Natural killer cell (primary cell): Measurements from ENCODE around the gene MAFG. TPM values are rescaled to one million over a fixed set of nuclear protein-coding genes. Genes with fewer than 3 reads are reported as not detected.

Experiments
- ATAC-seq, 3 donors: fragments of 150-1000 bp in 2 of 3; fragments of 200-7000 bp in 1 of 3; cut with Tn5 transposase; 1 replicate in 1 of 3; 2 replicates in 2 of 3; pipeline ENCODE4 v1.10.0; 2021; ENCODE audit warnings: mild to moderate bottlenecking in 2 of 3, moderate library complexity in 2 of 3
- DNase-seq, 2 donors: peaks; one replicate each; pipeline versions ENCODE4 v3.0.0 to v3.0.0-alpha.2; 2013 to 2021; ENCODE audit warnings: mixed read lengths in 1 of 2
- H3K27ac ChIP-seq: one replicate; pipeline ENCODE4 v1.5.1; 2013; ENCODE audit warnings: mild to moderate bottlenecking, low read length
- H3K27me3 ChIP-seq: one replicate; pipeline ENCODE4 v1.6.1; 2013; ENCODE audit warnings: low read length; ENCODE audit not compliant: control insufficient read depth, insufficient read depth
- H3K36me3 ChIP-seq: one replicate; pipeline ENCODE4 v1.6.1; 2013; ENCODE audit warnings: low read length; ENCODE audit not compliant: control insufficient read depth, insufficient read depth
- H3K4me1 ChIP-seq: one replicate; pipeline ENCODE4 v1.6.1; 2013; ENCODE audit warnings: low read length; ENCODE audit not compliant: control insufficient read depth, insufficient read depth
- H3K4me3 ChIP-seq: one replicate; pipeline ENCODE4 v1.5.1; 2013; ENCODE audit warnings: low read length
- H3K9me3 ChIP-seq: one replicate; pipeline ENCODE4 v1.6.1; 2013; ENCODE audit warnings: low read length; ENCODE audit not compliant: control insufficient read depth, insufficient read depth
- H3K27ac Mint-ChIP-seq, 2 donors: one replicate each; pipeline ENCODE4 v1.8.0; 2022; ENCODE audit warnings: mild to moderate bottlenecking in 2 of 2, mixed read lengths in 2 of 2, moderate library complexity in 1 of 2
- H3K27me3 Mint-ChIP-seq, 2 donors: one replicate each; pipeline ENCODE4 v1.8.0; 2022; ENCODE audit warnings: low read depth in 2 of 2, mixed read lengths in 2 of 2
- H3K36me3 Mint-ChIP-seq: one replicate; pipeline ENCODE4 v1.8.0; 2022; ENCODE audit warnings: mixed read lengths
- H3K4me1 Mint-ChIP-seq, 2 donors: one replicate each; pipeline ENCODE4 v1.8.0; 2022; ENCODE audit warnings: mixed read lengths in 2 of 2
- H3K4me3 Mint-ChIP-seq: one replicate; pipeline ENCODE4 v1.8.0; 2022; ENCODE audit warnings: mild to moderate bottlenecking, moderate library complexity, mixed read lengths
- H3K9me3 Mint-ChIP-seq, 2 donors: one replicate each; pipeline ENCODE4 v1.8.0; 2022; ENCODE audit warnings: mixed read lengths in 2 of 2
- WGBS: methylation state at CpG from one replicate; pipeline ENCODE4 v1.1.7; 2013; ENCODE audit warnings: missing lambda C conversion rate; ENCODE audit not compliant: insufficient coverage; 5-methylcytosine and 5-hydroxymethylcytosine counted together
- intact Hi-C: fragments of 100-400 bp; cut with micrococcal nuclease; formaldehyde crosslinking; loops from one replicate; pipeline ENCODE4 v1.14.2; 2022
- total RNA-seq, 4 donors: library from RNA; stranded (reverse); fragments of 120-200 nt in 1 of 4; gene quantifications; one replicate each; pipeline versions ENCODE4 v1.2.3 to v1.2.4, GENCODE V29; 2013 to 2022
- TF ChIP-seq, protein P1 (sequence below): fragments of 200-600 bp; IDR thresholded peaks from one replicate; pipeline ENCODE4 v1.8.0; 2022; ENCODE audit warnings: antibody characterized with exemption

Gene MAFG
- total RNA-seq, 3 donors from 2014 or later (not counting 1 experiment from before 2014, with no cell fraction given): 11.9 to 14.6 (median 13.2) TPM

DNA sequence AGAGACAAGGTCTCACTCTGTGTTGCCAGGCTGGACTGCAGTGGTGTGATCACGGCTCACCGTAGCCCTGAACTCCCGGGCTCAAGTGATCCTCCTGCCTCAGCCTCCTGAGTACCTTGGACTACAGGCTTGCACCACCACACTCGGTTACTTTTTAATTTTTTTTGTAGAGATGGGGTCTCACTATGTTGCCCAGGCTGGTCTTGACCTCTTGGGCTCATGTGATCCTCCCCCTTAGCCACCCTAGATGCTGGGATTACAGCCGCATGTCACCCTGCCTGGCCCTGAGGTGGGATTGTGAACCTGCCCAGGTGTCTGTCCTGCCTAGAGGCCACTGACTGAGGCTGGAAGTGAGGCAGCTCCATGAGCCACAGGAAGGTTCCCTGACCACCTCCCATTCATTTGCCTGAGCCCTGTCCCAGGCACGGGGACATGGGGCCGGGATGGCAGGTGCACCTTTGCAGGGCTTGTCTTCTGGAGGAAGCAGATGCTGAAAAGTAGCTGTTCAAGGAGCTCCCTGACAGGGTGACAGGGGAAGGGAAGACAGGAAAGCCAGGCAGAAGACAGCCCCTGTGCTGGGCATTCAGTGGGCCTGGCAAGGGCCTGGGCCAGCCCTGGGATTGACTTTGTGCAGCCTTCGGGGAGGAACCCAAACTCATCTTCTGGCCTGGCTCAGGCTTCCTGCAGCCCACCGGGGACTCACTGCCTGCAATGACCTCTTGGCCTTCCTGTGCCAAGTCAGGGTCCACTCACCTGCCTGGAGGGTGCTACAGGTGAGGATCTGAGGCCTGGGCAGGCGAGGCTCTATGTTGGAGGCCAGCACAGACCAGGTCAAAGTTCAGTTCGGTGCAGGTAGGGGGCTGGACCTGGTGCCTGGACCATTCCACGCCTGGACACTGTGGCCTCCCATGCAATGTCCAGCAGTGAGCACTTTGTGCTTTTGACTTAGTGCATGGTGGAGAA, 41.6 kb upstream of the MAFG start:
- Histone ChIP-seq H3K4me1 (peaks cover 21% of the 10 kb centered on the region), H3K9me3 (peaks cover 5% of the 10 kb centered on the region), H3K4me3 (no peak overlapping the region), H3K27ac (no peak overlapping the region), H3K36me3 (no peaks in the 10 kb centered on the region), H3K27me3 (peaks cover 3% of the 10 kb centered on the region)
- peaks cover 9 to 17% of the 10 kb centered on the region in 2 donors for H3K27me3 Mint-ChIP-seq
- H3K9me3 Mint-ChIP-seq: no peaks in the 10 kb centered on the region
- TF ChIP-seq, protein P1, sequence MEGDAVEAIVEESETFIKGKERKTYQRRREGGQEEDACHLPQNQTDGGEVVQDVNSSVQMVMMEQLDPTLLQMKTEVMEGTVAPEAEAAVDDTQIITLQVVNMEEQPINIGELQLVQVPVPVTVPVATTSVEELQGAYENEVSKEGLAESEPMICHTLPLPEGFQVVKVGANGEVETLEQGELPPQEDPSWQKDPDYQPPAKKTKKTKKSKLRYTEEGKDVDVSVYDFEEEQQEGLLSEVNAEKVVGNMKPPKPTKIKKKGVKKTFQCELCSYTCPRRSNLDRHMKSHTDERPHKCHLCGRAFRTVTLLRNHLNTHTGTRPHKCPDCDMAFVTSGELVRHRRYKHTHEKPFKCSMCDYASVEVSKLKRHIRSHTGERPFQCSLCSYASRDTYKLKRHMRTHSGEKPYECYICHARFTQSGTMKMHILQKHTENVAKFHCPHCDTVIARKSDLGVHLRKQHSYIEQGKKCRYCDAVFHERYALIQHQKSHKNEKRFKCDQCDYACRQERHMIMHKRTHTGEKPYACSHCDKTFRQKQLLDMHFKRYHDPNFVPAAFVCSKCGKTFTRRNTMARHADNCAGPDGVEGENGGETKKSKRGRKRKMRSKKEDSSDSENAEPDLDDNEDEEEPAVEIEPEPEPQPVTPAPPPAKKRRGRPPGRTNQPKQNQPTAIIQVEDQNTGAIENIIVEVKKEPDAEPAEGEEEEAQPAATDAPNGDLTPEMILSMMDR: no peak
- H3K27ac Mint-ChIP-seq: no peak overlapping the region
- DNase-seq: no peak
- WGBS: 87% methylated on average over 12 of the region's 12 CpGs
- H3K4me3 Mint-ChIP-seq: no peak overlapping the region
- intact Hi-C loops: no loop called here
- ATAC-seq: no peak
- no peaks in the 10 kb centered on the region for H3K4me1 Mint-ChIP-seq
- H3K36me3 Mint-ChIP-seq: no peaks in the 10 kb centered on the region

DNA sequence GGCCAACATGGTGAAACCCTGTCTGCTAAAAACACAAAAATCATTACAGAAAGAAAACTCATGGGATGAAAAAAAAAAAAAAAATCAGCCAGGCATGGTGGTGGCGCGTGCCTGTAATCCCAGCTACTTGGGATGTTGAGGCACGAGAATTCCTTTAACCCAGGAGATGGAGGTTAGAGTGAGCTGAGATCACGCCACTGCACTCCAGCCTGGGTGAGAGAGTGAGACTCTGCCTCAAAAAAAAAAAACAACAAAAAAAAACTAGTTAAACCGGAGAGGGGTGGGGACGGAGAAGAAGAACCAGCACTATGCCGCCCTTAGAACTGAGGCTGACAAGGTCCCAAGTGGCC, 40.8 kb upstream of the MAFG start:
- WGBS: 88% methylated on average over 7 of the region's 7 CpGs
- Histone ChIP-seq H3K36me3 (no peaks in the 10 kb centered on the region), H3K27me3 (peaks cover 5% of the 10 kb centered on the region), H3K27ac (no peak overlapping the region), H3K9me3 (peaks cover under 1% of the 10 kb centered on the region), H3K4me3 (no peak overlapping the region), H3K4me1 (peaks cover 29% of the 10 kb centered on the region)
- no peaks in the 10 kb centered on the region for H3K4me1 Mint-ChIP-seq
- H3K9me3 Mint-ChIP-seq: no peaks in the 10 kb centered on the region
- DNase-seq (no peak), ATAC-seq (no peak)
- no peak overlapping the region for H3K4me3 Mint-ChIP-seq
- H3K27me3 Mint-ChIP-seq: peaks cover 14 to 23% of the 10 kb centered on the region in 2 donors
- TF ChIP-seq, protein P1: no peak
- H3K36me3 Mint-ChIP-seq: no peaks in the 10 kb centered on the region
- intact Hi-C loops: no loop called here
- H3K27ac Mint-ChIP-seq: no peak overlapping the region

DNA sequence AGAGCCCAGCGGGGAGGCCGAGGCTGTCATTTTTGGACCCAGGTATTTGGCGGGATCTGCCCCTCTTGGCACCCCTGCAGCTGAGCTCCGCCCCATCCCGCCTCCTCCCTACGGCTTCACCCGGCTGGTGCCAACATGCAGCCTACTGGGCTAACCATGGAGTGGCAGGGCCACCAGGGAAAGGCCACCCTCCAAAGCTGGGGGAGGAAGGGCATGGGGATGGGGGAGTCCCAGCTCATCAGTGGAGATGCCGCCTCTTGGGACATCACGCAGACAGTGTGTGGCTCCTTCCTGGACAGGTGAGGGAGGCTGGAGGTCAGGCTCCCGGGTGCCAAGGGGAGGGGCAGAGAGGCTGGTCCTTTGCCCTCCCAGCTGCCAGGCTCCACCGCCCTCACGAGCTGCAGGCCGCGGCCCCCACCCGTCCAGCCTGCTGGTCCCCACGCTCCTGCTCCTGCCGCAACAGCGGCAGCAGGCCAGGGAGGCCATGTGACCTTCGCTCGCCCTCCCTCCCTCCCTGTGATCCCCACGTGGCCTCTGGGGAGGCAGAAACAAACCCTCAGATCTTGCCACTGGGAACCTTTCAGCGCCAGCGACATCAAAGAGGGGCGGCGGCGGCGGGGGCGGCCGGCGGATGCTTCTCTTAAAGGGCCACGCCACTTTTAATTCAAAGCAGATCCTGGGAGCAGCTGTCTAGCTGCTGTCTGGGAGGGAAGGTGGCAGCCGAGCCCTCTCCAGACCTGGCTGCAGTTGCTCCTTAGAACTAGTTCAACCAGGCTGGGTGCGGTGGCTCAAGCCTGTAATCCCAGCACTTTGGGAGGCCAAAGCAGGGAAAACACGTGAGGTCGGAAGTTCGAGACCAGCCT, 40.2 kb upstream of the MAFG start:
- ATAC-seq (peak; percentile 75 to 93 (median 91)), DNase-seq (peak in 1 of 2 donors; percentile 92)
- H3K36me3 Mint-ChIP-seq: no peaks in the 10 kb centered on the region
- 19% methylated on average over 36 of the region's 36 CpGs for WGBS
- Histone ChIP-seq H3K36me3 (no peaks in the 10 kb centered on the region), H3K27me3 (peaks cover 8% of the 10 kb centered on the region), H3K4me1 (peaks cover 34% of the 10 kb centered on the region), H3K9me3 (no peaks in the 10 kb centered on the region), H3K27ac (no peak overlapping the region), H3K4me3 (peak overlapping the region; percentile 6)
- H3K9me3 Mint-ChIP-seq: no peaks in the 10 kb centered on the region
- intact Hi-C loops: no loop called here
- no peaks in the 10 kb centered on the region for H3K4me1 Mint-ChIP-seq
- no peak overlapping the region for H3K27ac Mint-ChIP-seq
- H3K27me3 Mint-ChIP-seq: peaks cover 14 to 25% of the 10 kb centered on the region in 2 donors
- H3K4me3 Mint-ChIP-seq: peak overlapping the region; percentile 25
- TF ChIP-seq, protein P1: no peak
